AG10803 (cell line): ENCODE measurements around the gene XPA.

Experiments
- DNase-seq: peaks from one replicate; pipeline ENCODE4 v3.0.0; 2010; ENCODE audit warnings: low read depth
- H3K4me3 ChIP-seq: 2 replicates; pipeline ENCODE4 v1.5.1; 2011; ENCODE audit warnings: mild to moderate bottlenecking, low read length, control low read depth
- TF ChIP-seq, protein P1 (sequence below): conservative IDR thresholded peaks from 2 replicates; pipeline ENCODE4 v1.5.1; 2011; ENCODE audit warnings: mild to moderate bottlenecking, low read length, control low read depth, inconsistent platforms

The XPA gene

DNA sequence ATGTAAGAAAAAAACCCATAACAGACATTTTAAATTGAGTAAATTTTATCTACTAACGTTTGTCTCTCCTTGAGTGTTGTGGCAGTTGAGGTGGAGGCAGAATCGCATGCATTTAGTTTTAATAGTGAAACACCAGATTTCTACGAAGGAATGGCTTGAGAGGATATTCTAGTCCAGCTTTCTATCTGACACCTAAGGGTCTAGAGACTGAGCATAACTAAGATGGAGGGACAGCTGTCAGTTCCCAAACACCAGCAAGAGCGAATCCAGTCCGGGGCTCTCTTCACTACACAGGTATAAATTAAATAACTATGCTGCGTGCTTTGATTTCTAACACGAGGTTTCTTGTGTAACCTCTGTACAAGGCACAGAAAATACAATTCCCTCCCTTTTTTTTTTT is 62.1 kb downstream of the XPA start:
- TF ChIP-seq, protein P1, sequence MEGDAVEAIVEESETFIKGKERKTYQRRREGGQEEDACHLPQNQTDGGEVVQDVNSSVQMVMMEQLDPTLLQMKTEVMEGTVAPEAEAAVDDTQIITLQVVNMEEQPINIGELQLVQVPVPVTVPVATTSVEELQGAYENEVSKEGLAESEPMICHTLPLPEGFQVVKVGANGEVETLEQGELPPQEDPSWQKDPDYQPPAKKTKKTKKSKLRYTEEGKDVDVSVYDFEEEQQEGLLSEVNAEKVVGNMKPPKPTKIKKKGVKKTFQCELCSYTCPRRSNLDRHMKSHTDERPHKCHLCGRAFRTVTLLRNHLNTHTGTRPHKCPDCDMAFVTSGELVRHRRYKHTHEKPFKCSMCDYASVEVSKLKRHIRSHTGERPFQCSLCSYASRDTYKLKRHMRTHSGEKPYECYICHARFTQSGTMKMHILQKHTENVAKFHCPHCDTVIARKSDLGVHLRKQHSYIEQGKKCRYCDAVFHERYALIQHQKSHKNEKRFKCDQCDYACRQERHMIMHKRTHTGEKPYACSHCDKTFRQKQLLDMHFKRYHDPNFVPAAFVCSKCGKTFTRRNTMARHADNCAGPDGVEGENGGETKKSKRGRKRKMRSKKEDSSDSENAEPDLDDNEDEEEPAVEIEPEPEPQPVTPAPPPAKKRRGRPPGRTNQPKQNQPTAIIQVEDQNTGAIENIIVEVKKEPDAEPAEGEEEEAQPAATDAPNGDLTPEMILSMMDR: no peak
- DNase-seq: no peak
- peak overlapping the region; percentile 90 for H3K4me3 ChIP-seq

DNA sequence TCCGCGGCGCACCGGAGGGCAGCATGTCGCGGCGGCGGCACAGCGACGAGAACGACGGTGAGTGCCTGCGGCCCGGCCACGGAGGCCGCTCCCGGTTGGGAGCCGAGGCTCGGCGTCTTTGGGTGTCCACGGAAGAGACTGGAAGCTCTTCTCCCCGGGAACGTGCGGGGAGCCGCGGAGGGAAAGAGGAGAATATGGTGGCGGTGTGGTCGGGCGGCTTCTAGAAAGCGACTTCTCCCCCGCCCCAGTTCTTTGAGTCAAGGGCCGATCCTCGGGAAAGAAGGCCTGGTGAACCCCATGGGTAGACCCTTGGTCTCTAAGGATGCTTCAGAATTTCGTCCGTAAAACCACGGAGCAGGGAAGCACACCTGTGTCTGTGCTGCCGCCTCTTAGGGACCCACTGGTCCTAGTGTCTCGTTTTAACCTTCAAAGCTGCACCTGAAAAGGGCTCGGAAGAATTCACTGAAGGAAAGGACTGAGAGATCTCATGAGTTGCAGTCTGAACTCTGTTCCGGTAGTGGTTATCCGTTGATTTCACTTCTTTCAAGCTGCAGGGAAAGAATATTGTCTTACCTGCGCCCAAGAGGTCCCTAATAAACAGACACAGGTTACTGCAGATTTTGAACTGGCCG is 63.2 kb downstream of the XPA start:
- no peak for DNase-seq
- TF ChIP-seq, protein P1: no peak

DNA sequence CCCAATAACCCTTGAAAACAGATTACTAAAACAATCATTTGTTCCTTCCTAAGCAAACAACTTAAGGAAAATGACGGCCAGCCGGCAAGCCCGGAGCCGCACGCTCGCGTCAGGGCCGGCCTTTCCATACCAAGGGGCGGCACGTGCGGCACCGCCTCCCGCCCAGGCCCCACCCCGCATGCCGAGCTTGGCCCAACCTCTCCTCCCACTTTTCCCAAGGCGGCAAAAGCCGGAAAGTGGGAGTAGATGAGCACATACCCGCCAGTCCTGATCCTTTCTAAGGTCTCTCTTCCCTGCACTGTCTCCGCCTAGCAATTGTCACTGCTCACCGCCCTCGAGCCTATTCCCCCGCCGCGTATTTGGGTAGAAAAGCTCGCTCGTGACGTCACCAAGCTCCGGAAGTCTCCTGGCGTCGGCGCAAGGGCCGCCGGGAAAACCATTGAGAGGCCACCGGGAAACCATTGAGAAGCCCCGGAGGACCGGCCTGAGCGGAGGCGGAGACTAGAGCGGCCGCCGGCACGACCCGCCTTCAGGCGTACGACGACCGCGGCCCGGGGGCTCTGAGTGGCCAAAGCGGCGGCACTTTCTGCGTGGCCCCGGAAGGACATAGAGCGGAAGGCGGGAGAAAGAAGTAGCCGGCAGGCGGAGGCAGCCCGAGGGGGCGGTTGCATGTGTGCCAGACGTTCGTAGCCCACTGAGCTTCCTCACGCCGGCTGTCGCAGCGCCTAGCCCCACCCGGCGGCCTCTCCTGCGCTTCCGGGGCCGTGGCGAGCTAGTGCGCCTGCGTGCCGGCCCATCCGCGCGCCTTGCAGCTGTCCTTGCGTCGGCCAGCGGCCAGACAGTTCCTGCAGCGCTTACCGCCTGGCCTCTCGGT is 63.9 kb downstream of the XPA start, which contains the start of the genes NCBP1 and TSTD2:
TSS of gene NCBP1 (plus strand) at position 837 of the 874 bp plus-strand sequence. CDS start 61 bp downstream, outside the sequence.
TSS of gene TSTD2 (minus strand) at position 384 of the 874 bp plus-strand sequence. CDS start 5,806 bp downstream, outside the sequence.
- peak; percentile 98 for DNase-seq
- TF ChIP-seq, protein P1: no peak
- H3K4me3 ChIP-seq: peak within 1 kb of the TSS; percentile 90

More for the DNA sequence above, 63.2 kb downstream of the XPA start:
- H3K4me3 ChIP-seq: peak overlapping the region; percentile 90

DNA sequence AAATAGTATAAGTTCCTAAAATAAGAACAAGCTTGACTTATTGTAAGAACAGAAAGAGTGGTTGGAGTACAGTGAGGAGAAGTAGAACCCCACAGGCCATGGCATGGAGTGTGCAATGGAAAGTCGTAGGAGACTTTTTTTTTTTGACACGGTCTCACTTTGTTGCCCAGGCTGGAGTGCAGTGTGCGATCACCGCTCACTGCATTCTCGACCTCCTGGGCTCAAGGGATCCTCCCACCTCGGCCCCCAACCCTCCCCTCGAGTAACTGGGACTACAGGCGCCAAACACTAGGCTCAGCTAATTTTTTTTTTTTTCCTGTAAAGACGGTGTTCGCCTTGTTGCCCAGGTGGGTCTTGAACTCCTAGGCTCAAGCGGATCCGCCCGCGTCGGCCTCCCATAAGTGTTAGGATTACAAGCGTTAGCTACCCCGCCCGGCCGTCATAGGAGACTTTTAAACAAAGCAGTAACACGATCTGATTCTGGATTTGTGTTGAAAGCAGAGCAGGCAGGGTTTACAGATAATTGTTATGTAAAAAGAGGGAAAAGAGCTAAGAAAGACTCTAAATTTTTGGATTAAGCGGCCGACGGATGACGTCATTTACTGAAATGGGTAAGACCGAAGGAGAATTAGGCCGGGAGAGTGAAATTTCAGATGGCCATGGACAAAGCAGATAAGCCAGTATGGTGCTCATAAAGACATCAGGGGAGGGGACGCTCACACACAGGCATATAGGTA is 64.7 kb downstream of the XPA start:
- H3K4me3 ChIP-seq: peak overlapping the region; percentile 90
- TF ChIP-seq, protein P1: no peak
- DNase-seq: peak; percentile 80

DNA sequence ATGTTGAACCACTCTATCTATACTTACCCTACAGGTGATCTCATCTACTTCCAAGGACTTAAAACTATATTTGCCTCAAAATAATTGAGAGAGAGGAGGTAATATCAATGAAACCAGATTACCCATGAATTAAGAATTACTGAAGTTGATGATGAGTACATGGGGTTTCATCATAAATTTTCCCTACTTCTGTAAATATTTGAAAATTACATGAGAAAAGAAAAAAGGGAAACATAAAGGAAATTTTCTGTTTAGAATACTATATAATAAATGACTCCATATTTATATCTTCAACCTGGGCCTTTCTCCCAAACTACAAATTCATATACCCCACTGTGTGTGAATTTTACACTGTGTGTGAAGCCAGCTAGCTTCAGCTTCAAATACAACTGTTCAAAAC is 66.5 kb downstream of the XPA start:
- TF ChIP-seq, protein P1: no peak
- no peak overlapping the region for H3K4me3 ChIP-seq
- no peak for DNase-seq

DNA sequence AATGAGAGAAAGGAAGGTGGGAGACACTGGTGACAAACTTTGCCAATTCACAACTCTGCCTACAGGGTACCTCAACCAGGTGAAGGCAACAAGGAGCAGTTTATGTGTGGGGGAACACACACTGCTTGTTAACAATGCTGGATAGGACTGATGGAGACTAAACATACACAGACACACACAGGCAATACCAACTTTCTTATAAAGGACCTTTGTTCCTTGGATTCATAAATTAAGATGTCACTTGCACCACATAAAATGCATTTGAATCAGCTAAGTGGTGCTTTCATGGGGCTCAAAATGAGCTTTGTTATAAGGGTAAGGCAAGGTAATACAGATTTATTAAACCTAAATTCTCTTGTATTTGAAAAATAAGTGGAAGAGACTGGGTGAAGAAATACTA is 68.0 kb downstream of the XPA start:
- TF ChIP-seq, protein P1: no peak
- DNase-seq: no peak
- no peak overlapping the region for H3K4me3 ChIP-seq
